Kidney (tissue), 14 donors: ENCODE data around the gene SPECC1. TPM values are rescaled to one million over a fixed set of nuclear protein-coding genes. Genes with fewer than 3 reads are reported as not detected.

Experiments used
- DNase-seq, 5 donors: peaks; one replicate each; pipeline ENCODE4 v3.0.0-alpha.2; 2013 to 2020
- FAIRE-seq: peaks from 2 replicates; lab custom pipeline; 2012; peaks lifted over from hg19 to GRCh38; lab: Jason Lieb, UNC
- H3K27ac ChIP-seq, 2 donors: one replicate each; pipeline ENCODE4 v1.7.0; 2013; ENCODE audit warnings: low read depth in 2 of 2, low read length in 2 of 2, inconsistent platforms in 1 of 2
- H3K27me3 ChIP-seq: one replicate; pipeline ENCODE4 v1.7.1; 2013; ENCODE audit warnings: low read length, inconsistent platforms; ENCODE audit not compliant: control insufficient read depth, insufficient read depth
- H3K36me3 ChIP-seq, 3 donors: one replicate each; pipeline versions ENCODE4 v1.7.0 to v1.7.1; 2013; ENCODE audit warnings: low read length in 3 of 3, control low read depth in 1 of 3, inconsistent platforms in 1 of 3; ENCODE audit not compliant: insufficient read depth in 3 of 3, control insufficient read depth in 2 of 3
- H3K4me1 ChIP-seq, 3 donors: one replicate each; pipeline versions ENCODE4 v1.7.0 to v1.7.1; 2013; ENCODE audit warnings: low read length in 3 of 3, inconsistent platforms in 1 of 3, low read depth in 1 of 3; ENCODE audit not compliant: control insufficient read depth in 2 of 3, insufficient read depth in 2 of 3
- H3K4me3 ChIP-seq, 3 donors: one replicate each; pipeline versions ENCODE4 v1.7.0 to v1.8.1; 2013; ENCODE audit warnings: low read length in 3 of 3, control low read depth in 1 of 3, inconsistent platforms in 1 of 3
- H3K9ac ChIP-seq, 3 donors: one replicate each; pipeline versions ENCODE4 v1.7.0 to v1.7.1; 2013; ENCODE audit warnings: low read length in 3 of 3, control low read depth in 1 of 3, inconsistent platforms in 1 of 3
- H3K9me3 ChIP-seq, 3 donors: one replicate each; pipeline versions ENCODE4 v1.7.0 to v1.7.1; 2013; ENCODE audit warnings: low read length in 3 of 3, control low read depth in 1 of 3, inconsistent platforms in 1 of 3; ENCODE audit not compliant: control insufficient read depth in 2 of 3, insufficient read depth in 1 of 3
- intact Hi-C: fragments of 100-400 bp; cut with DNase I; formaldehyde crosslinking; loops from one replicate; pipeline ENCODE4 v1.11.1; 2022
- polyA plus RNA-seq: library from polyadenylated mRNA; stranded (reverse); fragments of 350-450 nt; fragmentation: Illumina TruSeq; extraction: RNeasy Lipid Tissue Mini Kit (QIAGEN cat#74804); gene quantifications from one replicate; pipeline ENCODE4 v1.2.3, GENCODE V29; 2014; ENCODE audit warnings: low read depth, low replicate concordance; ENCODE audit not compliant: insufficient read depth
- total RNA-seq: library from RNA; stranded (reverse); fragmentation: NEBNext Ultra II Directional; extraction: Animal tissue kit (Norgen Biotek cat#: 25700); gene quantifications from one replicate; pipeline ENCODE4 v1.2.1, GENCODE V29; 2021
- TF ChIP-seq, protein P1 (sequence below): IDR thresholded peaks from 3 replicates; pipeline ENCODE4 v1.5.1; 2012; ENCODE audit warnings: mild to moderate bottlenecking, moderate library complexity, borderline replicate concordance; ENCODE audit not compliant: insufficient read depth; ENCODE audit errors: extremely low read depth
- donor health status: control.
- donor health status: control.
- donor health status: control.
- donor health status: control.
- donor health status: control.
- donor health status: DM: yes; HTN: yes; CAD: no.
- donor health status: Normal renal cell carcinoma (clear cell type).

The SPECC1 gene
- total and polyA plus RNA-seq, 2 donors from 2014 or later, result 7.6 to 29.1 TPM

DNA sequence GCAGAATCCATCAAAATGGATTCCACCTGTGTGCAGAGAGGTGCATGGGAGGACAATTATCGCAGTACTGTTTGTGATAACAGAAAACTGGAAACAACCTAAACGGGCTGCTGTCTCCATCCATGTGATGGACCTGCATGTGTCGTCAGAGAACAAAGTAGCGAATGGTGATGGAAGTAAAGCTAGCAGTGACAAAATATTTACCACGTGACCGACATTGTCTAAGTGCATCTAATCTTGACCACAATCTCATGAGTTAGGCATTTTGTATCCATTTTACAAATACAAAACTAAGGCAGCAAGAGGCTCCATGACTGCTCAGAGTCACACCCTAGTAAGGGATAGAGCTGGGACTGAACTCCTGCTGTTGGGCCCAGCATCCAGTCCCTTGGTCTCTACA is 270.9 kb downstream of the SPECC1 start:
- DNase-seq (no peak), FAIRE-seq (no peak)
- H3K27me3 ChIP-seq, result no peaks in the 10 kb centered on the region
- no peak overlapping the region for H3K9ac ChIP-seq
- no peaks in the 10 kb centered on the region for H3K4me1 ChIP-seq
- H3K4me3 ChIP-seq, result no peak overlapping the region
- TF ChIP-seq, protein P1, sequence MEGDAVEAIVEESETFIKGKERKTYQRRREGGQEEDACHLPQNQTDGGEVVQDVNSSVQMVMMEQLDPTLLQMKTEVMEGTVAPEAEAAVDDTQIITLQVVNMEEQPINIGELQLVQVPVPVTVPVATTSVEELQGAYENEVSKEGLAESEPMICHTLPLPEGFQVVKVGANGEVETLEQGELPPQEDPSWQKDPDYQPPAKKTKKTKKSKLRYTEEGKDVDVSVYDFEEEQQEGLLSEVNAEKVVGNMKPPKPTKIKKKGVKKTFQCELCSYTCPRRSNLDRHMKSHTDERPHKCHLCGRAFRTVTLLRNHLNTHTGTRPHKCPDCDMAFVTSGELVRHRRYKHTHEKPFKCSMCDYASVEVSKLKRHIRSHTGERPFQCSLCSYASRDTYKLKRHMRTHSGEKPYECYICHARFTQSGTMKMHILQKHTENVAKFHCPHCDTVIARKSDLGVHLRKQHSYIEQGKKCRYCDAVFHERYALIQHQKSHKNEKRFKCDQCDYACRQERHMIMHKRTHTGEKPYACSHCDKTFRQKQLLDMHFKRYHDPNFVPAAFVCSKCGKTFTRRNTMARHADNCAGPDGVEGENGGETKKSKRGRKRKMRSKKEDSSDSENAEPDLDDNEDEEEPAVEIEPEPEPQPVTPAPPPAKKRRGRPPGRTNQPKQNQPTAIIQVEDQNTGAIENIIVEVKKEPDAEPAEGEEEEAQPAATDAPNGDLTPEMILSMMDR, result no peak
- no peaks in the 10 kb centered on the region for H3K9me3 ChIP-seq
- intact Hi-C loops, result no loop called here
- no peak overlapping the region for H3K27ac ChIP-seq
- no peaks in the 10 kb centered on the region for H3K36me3 ChIP-seq

DNA sequence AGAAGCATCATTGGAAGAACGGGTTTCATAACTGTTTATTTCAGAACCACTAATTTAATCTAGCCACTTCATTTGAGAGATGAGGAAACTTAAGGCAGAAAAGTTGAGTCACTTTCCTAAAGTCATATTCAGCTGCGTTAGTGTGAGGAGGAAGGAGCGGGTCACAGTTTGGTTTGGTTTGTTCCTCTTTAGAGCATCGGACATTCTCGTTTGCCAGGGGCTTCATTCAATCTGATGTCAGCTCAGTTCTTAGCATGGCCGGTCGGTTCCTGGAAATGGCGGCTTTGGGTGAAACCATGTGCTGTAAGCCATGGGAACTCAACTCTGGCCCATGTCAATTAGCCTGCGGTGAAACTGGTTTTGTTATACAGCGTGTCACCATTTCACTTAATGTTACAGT is 271.7 kb downstream of the SPECC1 start:
- intact Hi-C loops, result no loop called here

DNA sequence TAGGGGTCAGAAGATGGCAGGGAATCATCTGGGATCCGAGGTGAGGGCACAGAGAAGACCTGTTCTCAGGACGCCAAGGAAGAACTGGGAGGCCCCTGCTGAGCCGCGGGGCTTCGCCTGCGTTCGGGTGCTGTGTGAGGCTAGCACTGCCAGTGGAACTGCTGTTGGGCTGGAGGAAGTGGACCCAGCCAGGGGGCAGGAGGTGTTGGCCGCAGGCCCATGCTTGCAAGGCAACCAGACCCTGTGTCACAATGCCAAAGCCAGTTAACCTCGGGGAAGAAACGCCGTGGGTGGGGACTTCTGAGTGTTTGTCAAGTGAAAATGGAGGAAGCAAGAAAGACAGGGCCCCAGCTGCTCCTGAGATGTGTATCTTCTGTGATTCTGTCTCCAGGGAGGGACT is 272.7 kb downstream of the SPECC1 start:
- intact Hi-C loops, result no loop called here
- Histone ChIP-seq H3K36me3 (no peaks in the 10 kb centered on the region), H3K9me3 (no peaks in the 10 kb centered on the region), H3K27me3 (no peaks in the 10 kb centered on the region), H3K4me3 (no peak overlapping the region), H3K27ac (no peak overlapping the region), H3K4me1 (no peaks in the 10 kb centered on the region), H3K9ac (no peak overlapping the region)
- TF ChIP-seq, protein P1, result no peak
- no peak for DNase-seq
- FAIRE-seq, result no peak

More for the DNA sequence above, 271.7 kb downstream of the SPECC1 start:
- Histone ChIP-seq H3K9me3 (no peaks in the 10 kb centered on the region), H3K27ac (no peak overlapping the region), H3K36me3 (no peaks in the 10 kb centered on the region), H3K4me1 (no peaks in the 10 kb centered on the region), H3K27me3 (no peaks in the 10 kb centered on the region), H3K4me3 (no peak overlapping the region), H3K9ac (no peak overlapping the region)
- TF ChIP-seq, protein P1, result no peak
- DNase-seq, result no peak
- no peak for FAIRE-seq
